Breast epithelium (tissue), 3 donors: ENCODE measurements around the gene ALOX5AP.

Experiments used
- POLR2A ChIP-seq: fragments of 450-650 bp; IDR thresholded peaks from one replicate; pipeline ENCODE4 v1.6.1; 2016; ENCODE audit warnings: antibody characterized with exemption, mild to moderate bottlenecking, moderate library complexity
- POLR2AphosphoS5 ChIP-seq, 3 donors: sonication (generic); formaldehyde crosslinking; IDR thresholded peaks; one replicate each; pipeline ENCODE4 v1.6.1; 2017; ENCODE audit warnings: antibody characterized with exemption in 3 of 3
- TF ChIP-seq, protein P1 (sequence below), 3 donors: fragments of 450-650 bp; IDR thresholded peaks; one replicate each; pipeline ENCODE4 v1.5.1; 2016 to 2017; ENCODE audit warnings: antibody characterized with exemption in 3 of 3, mild to moderate bottlenecking in 3 of 3, moderate library complexity in 3 of 3

DNA sequence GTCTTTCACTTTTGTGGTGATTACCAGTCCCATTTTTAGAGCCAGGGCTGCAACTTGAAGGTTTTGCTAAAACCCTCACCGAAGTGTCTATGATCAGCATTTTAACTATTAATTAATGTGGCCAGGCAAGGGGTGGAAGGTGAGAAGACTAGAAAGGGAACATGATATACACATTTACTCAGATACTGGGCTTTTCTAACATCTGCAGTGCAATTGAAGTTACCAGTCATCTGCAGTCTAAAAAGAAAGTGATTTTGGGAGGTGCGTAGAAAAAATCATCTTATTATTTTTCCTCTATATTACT, 481 bp downstream of the ALOX5AP start:
- TF ChIP-seq, protein P1, sequence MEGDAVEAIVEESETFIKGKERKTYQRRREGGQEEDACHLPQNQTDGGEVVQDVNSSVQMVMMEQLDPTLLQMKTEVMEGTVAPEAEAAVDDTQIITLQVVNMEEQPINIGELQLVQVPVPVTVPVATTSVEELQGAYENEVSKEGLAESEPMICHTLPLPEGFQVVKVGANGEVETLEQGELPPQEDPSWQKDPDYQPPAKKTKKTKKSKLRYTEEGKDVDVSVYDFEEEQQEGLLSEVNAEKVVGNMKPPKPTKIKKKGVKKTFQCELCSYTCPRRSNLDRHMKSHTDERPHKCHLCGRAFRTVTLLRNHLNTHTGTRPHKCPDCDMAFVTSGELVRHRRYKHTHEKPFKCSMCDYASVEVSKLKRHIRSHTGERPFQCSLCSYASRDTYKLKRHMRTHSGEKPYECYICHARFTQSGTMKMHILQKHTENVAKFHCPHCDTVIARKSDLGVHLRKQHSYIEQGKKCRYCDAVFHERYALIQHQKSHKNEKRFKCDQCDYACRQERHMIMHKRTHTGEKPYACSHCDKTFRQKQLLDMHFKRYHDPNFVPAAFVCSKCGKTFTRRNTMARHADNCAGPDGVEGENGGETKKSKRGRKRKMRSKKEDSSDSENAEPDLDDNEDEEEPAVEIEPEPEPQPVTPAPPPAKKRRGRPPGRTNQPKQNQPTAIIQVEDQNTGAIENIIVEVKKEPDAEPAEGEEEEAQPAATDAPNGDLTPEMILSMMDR (IDR thresholded peaks at IDR 0.05): no peak
- no peak for TF ChIP-seq POLR2A
- TF ChIP-seq POLR2AphosphoS5 (IDR thresholded peaks at IDR 0.05): no peak
